HAP-1 (cell line): Measurements from ENCODE around the gene BIRC5.
"Not testable (repeated sequence)": the region's sequence is repeated elsewhere in the genome, so short reads cannot be mapped to it uniquely, and the experiment has no call there.

ENCODE experiments used
- DNase-seq, 2 experiments: peaks; one replicate each; pipeline ENCODE4 v3.0.0-alpha.2; 2016 to 2020; ENCODE audit warnings: low spot score in 2 of 2
- H3K27me3 ChIP-seq: fragments of 250-450 bp; sonication (Bioruptor Pico); 2 replicates; pipeline ENCODE4 v1.5.1; 2020; ENCODE audit warnings: low read depth, mild to moderate bottlenecking, moderate library complexity
- H3K36me3 ChIP-seq: fragments of 250-450 bp; sonication (Bioruptor Pico); replicated peaks from 2 replicates; pipeline ENCODE4 v1.5.1; 2020; ENCODE audit warnings: mild to moderate bottlenecking
- H3K4me1 ChIP-seq: fragments of 250-450 bp; sonication (Bioruptor Pico); 2 replicates; pipeline ENCODE4 v1.5.1; 2020; ENCODE audit warnings: mild to moderate bottlenecking
- H3K4me3 ChIP-seq: fragments of 250-450 bp; sonication (Bioruptor Pico); 2 replicates; pipeline ENCODE4 v1.5.1; 2020; ENCODE audit warnings: mild to moderate bottlenecking, moderate library complexity
- H3K9me3 ChIP-seq: fragments of 250-450 bp; sonication (Bioruptor Pico); 2 replicates; pipeline ENCODE4 v1.5.1; 2020; ENCODE audit warnings: mild to moderate bottlenecking, moderate library complexity
- in situ Hi-C: fragments of 300-500 bp; cut with MboI; formaldehyde crosslinking; loops from 3 replicates; pipeline ENCODE4 v1.14.3; 2020; ENCODE audit warnings: low sequenced_read_pairs, inconsistent platforms, mixed read lengths

The BIRC5 gene

GRCh38 chr17:78234261-78234865, 20.3 kb downstream of the BIRC5 start:
- no peak for DNase-seq
- Histone ChIP-seq H3K9me3 (no peaks in the 10 kb centered on the region), H3K4me1 (no peaks in the 10 kb centered on the region), H3K27me3 (peaks cover 22% of the 10 kb centered on the region), H3K36me3 (no peaks in the 10 kb centered on the region), H3K4me3 (no peak overlapping the region)
- in situ Hi-C loops, result no loop called here

DNA sequence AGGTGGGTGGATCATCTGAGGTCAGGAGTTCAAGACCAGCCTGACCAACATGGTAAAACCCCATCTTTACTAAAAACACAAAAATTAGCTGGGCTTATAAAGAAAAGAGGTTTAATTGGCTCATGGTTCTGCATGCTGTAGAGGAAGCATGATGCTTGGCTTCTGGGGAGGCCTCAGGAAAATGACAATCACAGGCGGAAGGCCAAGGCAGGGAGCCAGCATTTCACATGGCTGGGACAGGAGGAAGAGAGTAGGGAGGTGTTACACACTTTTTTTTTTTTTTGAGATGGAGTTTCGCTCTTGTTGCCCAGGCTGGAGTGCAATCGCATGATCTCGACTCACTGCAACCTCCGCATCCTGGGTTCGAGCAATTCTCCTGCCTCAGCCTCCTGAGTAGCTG, 21.0 kb downstream of the BIRC5 start:
- H3K4me1 ChIP-seq, H3K36me3 ChIP-seq, in situ Hi-C loops, DNase-seq, H3K9me3 ChIP-seq, H3K4me3 ChIP-seq: not testable (repeated sequence)
- peaks cover 22% of the 10 kb centered on the region for H3K27me3 ChIP-seq

GRCh38 chr17:78235885-78236284, 21.8 kb downstream of the BIRC5 start:
- Histone ChIP-seq H3K4me1 (no peaks in the 10 kb centered on the region), H3K27me3 (peaks cover 15% of the 10 kb centered on the region), H3K36me3 (no peaks in the 10 kb centered on the region), H3K9me3 (no peaks in the 10 kb centered on the region), H3K4me3 (no peak overlapping the region)
- in situ Hi-C loops, result no loop called here
- DNase-seq, result no peak

DNA sequence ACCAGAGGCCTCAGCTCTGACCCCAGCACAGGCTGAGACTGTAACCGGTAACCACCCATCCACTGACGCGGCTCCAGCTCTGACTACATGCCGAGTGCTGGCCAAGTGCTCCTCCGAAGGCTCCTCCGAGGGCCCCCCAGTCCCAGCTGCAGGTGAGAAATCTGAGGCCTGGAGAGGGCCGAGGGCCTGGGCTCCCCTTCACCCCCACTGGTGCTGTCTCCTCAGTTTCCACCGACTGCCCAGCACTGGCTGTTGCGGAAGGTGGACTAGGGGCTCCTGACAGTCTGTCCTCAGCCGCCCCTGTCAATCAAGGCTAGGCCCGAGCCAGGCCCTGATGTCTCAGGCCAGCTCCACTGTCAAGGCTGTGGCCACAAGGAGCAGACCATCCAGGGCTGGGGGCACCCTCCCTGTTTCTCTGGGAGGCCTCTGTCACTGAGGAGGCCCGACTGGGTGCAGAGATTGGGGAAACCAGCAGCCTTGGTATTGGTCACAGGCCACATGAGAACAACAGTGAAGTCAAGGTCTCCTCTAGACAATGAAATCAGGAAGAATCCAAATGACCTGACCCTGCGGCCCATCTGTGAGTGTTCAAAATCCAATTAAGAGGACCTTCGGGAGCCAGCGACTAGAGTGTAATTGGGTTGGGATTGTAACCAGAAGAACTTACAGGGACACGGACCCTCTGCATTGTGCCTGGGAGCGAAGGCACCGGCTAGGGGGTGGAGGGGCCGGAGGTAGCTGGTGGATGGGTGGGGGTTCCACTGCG, 22.5 kb downstream of the BIRC5 start:
- H3K36me3 ChIP-seq, result no peaks in the 10 kb centered on the region

DNA sequence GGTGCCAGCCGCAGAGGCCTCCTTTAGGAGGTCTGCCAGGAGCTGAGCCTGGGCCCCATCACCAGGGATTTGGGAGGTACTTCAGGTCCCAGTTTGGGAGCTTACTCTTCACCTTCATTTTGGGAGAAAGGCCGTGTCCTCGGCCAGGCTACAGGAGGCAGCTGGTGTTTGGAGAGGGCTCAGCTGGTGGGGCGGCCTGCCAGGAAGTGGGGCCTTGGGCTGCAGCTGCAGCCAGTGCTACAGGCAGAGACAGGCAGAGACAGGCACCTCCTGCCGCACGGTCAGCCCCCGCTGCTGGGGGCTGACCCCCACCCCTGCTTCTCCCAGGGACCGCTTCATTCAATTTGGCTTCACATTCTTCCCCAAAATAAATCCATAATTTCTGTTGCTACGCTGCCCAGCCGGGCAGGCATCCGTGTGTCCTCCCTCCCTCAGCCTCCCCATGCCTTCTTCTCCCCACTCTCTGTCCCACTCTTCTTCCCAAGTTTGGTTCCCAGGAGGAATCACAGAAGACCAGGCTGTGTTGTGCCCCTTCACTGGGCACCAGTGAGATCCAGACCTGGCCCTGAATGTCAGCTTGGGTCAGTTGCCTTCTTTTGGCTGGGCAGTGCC, 23.5 kb downstream of the BIRC5 start:
- Histone ChIP-seq H3K4me1 (no peaks in the 10 kb centered on the region), H3K9me3 (no peaks in the 10 kb centered on the region), H3K27me3 (peaks cover 2% of the 10 kb centered on the region), H3K4me3 (no peak overlapping the region), H3K36me3 (no peaks in the 10 kb centered on the region)
- DNase-seq, result no peak
- in situ Hi-C loops, result no loop called here

More for the DNA sequence above, 22.5 kb downstream of the BIRC5 start:
- no peaks in the 10 kb centered on the region for H3K4me1 ChIP-seq
- H3K27me3 ChIP-seq, result peaks cover 9% of the 10 kb centered on the region
- DNase-seq, result no peak
- no peaks in the 10 kb centered on the region for H3K9me3 ChIP-seq
- no peak overlapping the region for H3K4me3 ChIP-seq
- in situ Hi-C loops, result no loop called here

- no peaks in the 10 kb centered on the region for H3K27me3 ChIP-seq
- in situ Hi-C loops, result no loop called here
- no peaks in the 10 kb centered on the region for H3K4me1 ChIP-seq
- H3K4me3 ChIP-seq, result no peak overlapping the region
- no peaks in the 10 kb centered on the region for H3K9me3 ChIP-seq
- no peaks in the 10 kb centered on the region for H3K36me3 ChIP-seq
- no peak for DNase-seq
Observed at GRCh38 chr17:78238823-78239488, 24.9 kb downstream of the BIRC5 start.

DNA sequence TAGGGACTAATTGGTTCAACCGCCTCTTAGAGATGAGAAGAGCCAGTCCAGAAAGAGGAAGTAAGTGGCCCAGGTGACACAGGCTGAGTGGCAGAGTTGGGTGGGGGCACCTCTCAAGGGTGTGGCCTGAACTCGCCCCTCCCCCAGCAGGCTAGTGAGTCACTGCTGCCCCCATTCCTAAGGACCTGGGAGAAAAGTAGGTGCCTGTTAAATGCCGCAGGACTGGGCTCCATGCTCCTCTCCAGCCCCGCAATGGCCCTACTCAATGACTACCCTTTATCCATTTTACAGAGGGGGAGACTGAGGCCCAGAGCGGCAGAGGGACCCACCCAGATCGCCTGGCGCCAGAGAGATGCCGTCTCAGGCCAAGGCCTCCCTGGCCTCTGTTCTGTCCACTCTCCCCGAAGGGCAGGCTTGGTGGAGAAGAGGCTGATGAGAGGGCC, 25.5 kb downstream of the BIRC5 start:
- no peaks in the 10 kb centered on the region for H3K4me1 ChIP-seq
- no peak overlapping the region for H3K4me3 ChIP-seq
- no peaks in the 10 kb centered on the region for H3K27me3 ChIP-seq
- DNase-seq, result no peak
- no peaks in the 10 kb centered on the region for H3K36me3 ChIP-seq
- H3K9me3 ChIP-seq, result no peaks in the 10 kb centered on the region
- in situ Hi-C loops, result no loop called here

- no peaks in the 10 kb centered on the region for H3K27me3 ChIP-seq
- no peaks in the 10 kb centered on the region for H3K36me3 ChIP-seq
- H3K4me3 ChIP-seq, result no peak overlapping the region
- no peaks in the 10 kb centered on the region for H3K4me1 ChIP-seq
- in situ Hi-C loops, result no loop called here
- no peaks in the 10 kb centered on the region for H3K9me3 ChIP-seq
- DNase-seq, result no peak
Observed at GRCh38 chr17:78240012-78240655, 26.1 kb downstream of the BIRC5 start.

DNA sequence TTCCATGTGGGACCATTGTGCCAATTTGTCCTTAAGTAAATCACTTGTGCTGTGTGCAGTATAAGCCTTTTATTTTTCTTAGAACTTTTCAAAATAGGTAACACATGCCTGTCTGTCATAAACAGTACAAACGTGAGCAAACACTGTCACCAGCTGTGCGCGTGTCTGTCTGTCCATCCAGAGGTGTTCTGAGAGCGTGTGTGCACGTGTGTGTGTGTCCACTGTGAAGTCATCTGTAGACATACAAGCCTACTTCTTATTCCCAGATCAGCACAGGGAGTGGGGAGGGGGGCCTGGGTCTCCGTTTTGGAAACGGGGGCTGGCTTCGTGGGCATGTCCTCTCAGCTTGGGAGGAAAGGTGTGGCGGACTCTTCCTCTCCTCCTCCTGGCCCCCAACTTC, 26.8 kb downstream of the BIRC5 start:
- in situ Hi-C loops, result no loop called here
- Histone ChIP-seq H3K4me1 (no peaks in the 10 kb centered on the region), H3K36me3 (no peaks in the 10 kb centered on the region), H3K27me3 (no peaks in the 10 kb centered on the region), H3K9me3 (no peaks in the 10 kb centered on the region), H3K4me3 (no peak overlapping the region)
- no peak for DNase-seq

GRCh38 chr17:78241277-78242023, 27.4 kb downstream of the BIRC5 start:
- Histone ChIP-seq H3K36me3 (no peaks in the 10 kb centered on the region), H3K4me3 (no peak overlapping the region), H3K9me3 (no peaks in the 10 kb centered on the region), H3K27me3 (no peaks in the 10 kb centered on the region), H3K4me1 (no peaks in the 10 kb centered on the region)
- peak; percentile 22 to 64 for DNase-seq
- in situ Hi-C loops, result no loop called here

GRCh38 chr17:78242024-78242742, 28.1 kb downstream of the BIRC5 start:
- Histone ChIP-seq H3K9me3 (no peaks in the 10 kb centered on the region), H3K27me3 (no peaks in the 10 kb centered on the region), H3K4me3 (no peak overlapping the region), H3K4me1 (no peaks in the 10 kb centered on the region), H3K36me3 (no peaks in the 10 kb centered on the region)
- in situ Hi-C loops, result no loop called here
- DNase-seq, result no peak

GRCh38 chr17:78247304-78247703, 33.3 kb downstream of the BIRC5 start:
- no peak for DNase-seq
- in situ Hi-C loops, result no loop called here
- no peak overlapping the region for H3K4me3 ChIP-seq
- H3K36me3 ChIP-seq, result no peaks in the 10 kb centered on the region
- H3K27me3 ChIP-seq, result no peaks in the 10 kb centered on the region
- no peaks in the 10 kb centered on the region for H3K4me1 ChIP-seq
- no peaks in the 10 kb centered on the region for H3K9me3 ChIP-seq
